ENCODE results near the gene ITGA1. TPM values are rescaled to one million over a fixed set of nuclear protein-coding genes. Genes with fewer than 3 reads are reported as not detected.
A peak's percentile ranks its signal among the peaks of the same experiment; 100 is the strongest.

Gene ITGA1
- polyA plus RNA-seq, 2 donors, result 5.3 to 7.7 TPM

GRCh38 chr5:52804981-52805380 lies 17.3 kb downstream of the ITGA1 start:
- H3K4me1 ChIP-seq (ENCODE audit: control insufficient read depth in 2 of 2, insufficient read depth in 2 of 2, low read length in 1 of 2), result peaks cover 2% of the 10 kb centered on the region in 2 donors

GRCh38 chr5:52805615-52806014 lies 17.9 kb downstream of the ITGA1 start:
- H3K9me3 ChIP-seq (ENCODE audit: control insufficient read depth in 2 of 2, insufficient read depth in 1 of 2, low read depth in 1 of 2, low read length in 1 of 2), result no peaks in the 10 kb centered on the region
- H3K27ac ChIP-seq (ENCODE audit: low read depth in 2 of 2, low read length in 1 of 2), result no peak overlapping the region
- peaks cover 0 to 4% of the 10 kb centered on the region in 2 donors for H3K36me3 ChIP-seq (ENCODE audit: control insufficient read depth in 2 of 2, insufficient read depth in 2 of 2, low read length in 1 of 2)
- WGBS, 2 donors, result 79 to 81% methylated on average over 2 of the region's 2 CpGs
- H3K4me3 ChIP-seq (ENCODE audit: low read depth in 1 of 2, low read length in 2 of 2), result no peak overlapping the region
- H3K4me1 ChIP-seq (ENCODE audit: control insufficient read depth in 2 of 2, insufficient read depth in 2 of 2, low read length in 1 of 2), result peaks cover 0 to 2% of the 10 kb centered on the region in 2 donors
- H3K27me3 ChIP-seq (ENCODE audit: control insufficient read depth in 1 of 2, insufficient read depth in 2 of 2, low read length in 2 of 2), result no peaks in the 10 kb centered on the region

More at GRCh38 chr5:52804981-52805380, 17.3 kb downstream of the ITGA1 start:
- Histone ChIP-seq H3K27ac (ENCODE audit: low read depth in 2 of 2, low read length in 1 of 2) (no peak overlapping the region), H3K27me3 (ENCODE audit: control insufficient read depth in 1 of 2, insufficient read depth in 2 of 2, low read length in 2 of 2) (no peaks in the 10 kb centered on the region), H3K4me3 (ENCODE audit: low read depth in 1 of 2, low read length in 2 of 2) (no peak overlapping the region), H3K9me3 (ENCODE audit: control insufficient read depth in 2 of 2, insufficient read depth in 1 of 2, low read depth in 1 of 2, low read length in 1 of 2) (no peaks in the 10 kb centered on the region), H3K36me3 (ENCODE audit: control insufficient read depth in 2 of 2, insufficient read depth in 2 of 2, low read length in 1 of 2) (peaks cover 0 to 4% of the 10 kb centered on the region in 2 donors)
- 75 to 78% methylated on average over 2 of the region's 2 CpGs for WGBS, 2 donors

GRCh38 chr5:52807037-52807436 lies 19.3 kb downstream of the ITGA1 start:
- Histone ChIP-seq H3K27me3 (ENCODE audit: control insufficient read depth in 1 of 2, insufficient read depth in 2 of 2, low read length in 2 of 2) (no peaks in the 10 kb centered on the region), H3K4me3 (ENCODE audit: low read depth in 1 of 2, low read length in 2 of 2) (no peak overlapping the region), H3K27ac (ENCODE audit: low read depth in 2 of 2, low read length in 1 of 2) (no peak overlapping the region), H3K9me3 (ENCODE audit: control insufficient read depth in 2 of 2, insufficient read depth in 1 of 2, low read depth in 1 of 2, low read length in 1 of 2) (no peaks in the 10 kb centered on the region), H3K36me3 (ENCODE audit: control insufficient read depth in 2 of 2, insufficient read depth in 2 of 2, low read length in 1 of 2) (peaks cover 0 to 3% of the 10 kb centered on the region in 2 donors), H3K4me1 (ENCODE audit: control insufficient read depth in 2 of 2, insufficient read depth in 2 of 2, low read length in 1 of 2) (peaks cover 0 to 2% of the 10 kb centered on the region in 2 donors)

DNA sequence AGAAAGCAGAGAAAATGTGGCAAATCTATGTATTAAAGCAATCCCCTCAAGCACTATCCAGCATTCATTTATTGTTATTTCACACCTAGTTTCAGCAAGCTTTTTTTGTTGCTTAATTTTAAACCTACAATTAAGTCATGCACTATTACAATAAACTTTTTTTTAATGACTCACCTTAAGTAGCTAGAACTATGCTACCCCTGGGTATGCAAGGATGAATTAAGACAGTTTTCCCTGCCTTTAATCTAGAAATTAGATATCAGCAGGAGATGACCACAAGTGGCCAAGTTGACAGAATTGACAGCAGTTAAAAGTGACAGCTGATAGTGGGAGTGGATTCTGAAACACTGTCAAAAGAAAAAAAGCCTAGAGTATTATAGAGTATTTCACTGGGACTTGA lies 20.0 kb downstream of the ITGA1 start:
- H3K9me3 ChIP-seq (ENCODE audit: control insufficient read depth in 2 of 2, insufficient read depth in 1 of 2, low read depth in 1 of 2, low read length in 1 of 2), result no peaks in the 10 kb centered on the region
- peaks cover 0 to 3% of the 10 kb centered on the region in 2 donors for H3K36me3 ChIP-seq (ENCODE audit: control insufficient read depth in 2 of 2, insufficient read depth in 2 of 2, low read length in 1 of 2)
- no peaks in the 10 kb centered on the region for H3K27me3 ChIP-seq (ENCODE audit: control insufficient read depth in 1 of 2, insufficient read depth in 2 of 2, low read length in 2 of 2)
- peaks cover 0 to 2% of the 10 kb centered on the region in 2 donors for H3K4me1 ChIP-seq (ENCODE audit: control insufficient read depth in 2 of 2, insufficient read depth in 2 of 2, low read length in 1 of 2)
- no peak overlapping the region for H3K27ac ChIP-seq (ENCODE audit: low read depth in 2 of 2, low read length in 1 of 2)
- no peak overlapping the region for H3K4me3 ChIP-seq (ENCODE audit: low read depth in 1 of 2, low read length in 2 of 2)

DNA sequence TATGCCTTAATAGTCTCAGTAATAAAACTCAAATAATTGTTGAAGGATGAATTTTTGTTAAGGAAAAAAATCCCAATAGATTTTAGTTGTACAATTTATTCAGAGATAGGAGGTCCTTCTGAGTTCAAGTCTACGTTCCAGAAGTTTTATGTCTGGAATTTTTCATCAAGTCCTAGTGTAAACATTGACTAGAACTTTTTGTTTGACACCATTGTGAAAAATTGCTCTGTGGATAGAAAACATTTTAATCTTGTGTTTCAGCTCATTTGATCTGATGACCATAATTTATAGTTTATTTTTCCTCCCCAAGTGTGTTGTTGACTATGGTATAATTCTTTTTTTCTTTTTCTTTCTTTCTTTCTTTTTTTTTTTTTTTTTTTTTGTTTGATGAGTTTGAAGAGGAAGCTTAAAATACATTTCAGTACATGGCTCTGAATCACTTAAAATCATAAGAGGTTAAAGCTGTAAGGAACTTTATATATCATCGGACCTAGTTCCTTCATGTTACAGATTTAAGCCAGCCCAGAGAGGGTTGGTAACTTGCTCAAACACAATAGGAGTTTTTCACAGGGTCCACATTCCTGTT lies 20.7 kb downstream of the ITGA1 start:
- H3K27ac ChIP-seq (ENCODE audit: low read depth in 2 of 2, low read length in 1 of 2), result peak overlapping the region in 1 of 2 donors; percentile 69
- WGBS, 2 donors, result 48 to 60% methylated on average over 2 of the region's 2 CpGs
- peaks cover 0 to 2% of the 10 kb centered on the region in 2 donors for H3K4me1 ChIP-seq (ENCODE audit: control insufficient read depth in 2 of 2, insufficient read depth in 2 of 2, low read length in 1 of 2)
- H3K27me3 ChIP-seq (ENCODE audit: control insufficient read depth in 1 of 2, insufficient read depth in 2 of 2, low read length in 2 of 2), result no peaks in the 10 kb centered on the region
- no peaks in the 10 kb centered on the region for H3K9me3 ChIP-seq (ENCODE audit: control insufficient read depth in 2 of 2, insufficient read depth in 1 of 2, low read depth in 1 of 2, low read length in 1 of 2)
- peaks cover 0 to 3% of the 10 kb centered on the region in 2 donors for H3K36me3 ChIP-seq (ENCODE audit: control insufficient read depth in 2 of 2, insufficient read depth in 2 of 2, low read length in 1 of 2)
- no peak overlapping the region for H3K4me3 ChIP-seq (ENCODE audit: low read depth in 1 of 2, low read length in 2 of 2)

DNA sequence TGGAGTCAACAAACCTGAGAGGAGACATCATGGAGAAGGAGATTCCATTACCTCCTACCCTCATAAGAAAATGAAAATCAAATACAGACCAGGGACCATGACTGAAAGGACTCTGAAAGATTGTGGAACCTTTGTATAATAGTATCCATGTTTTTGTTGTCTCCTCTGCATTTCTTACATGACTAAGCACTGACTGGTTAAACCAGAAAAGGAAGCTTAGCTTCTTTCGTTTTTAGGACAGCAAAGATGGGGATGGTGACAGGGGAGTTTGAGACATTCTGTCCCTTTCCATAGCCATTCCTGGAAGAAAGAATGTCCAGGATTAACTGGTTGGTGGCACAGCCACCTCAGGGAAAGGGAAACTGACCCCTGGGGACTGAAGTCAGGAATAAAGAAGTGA lies 22.2 kb downstream of the ITGA1 start:
- Histone ChIP-seq H3K9me3 (ENCODE audit: control insufficient read depth in 2 of 2, insufficient read depth in 1 of 2, low read depth in 1 of 2, low read length in 1 of 2) (no peaks in the 10 kb centered on the region), H3K4me1 (ENCODE audit: control insufficient read depth in 2 of 2, insufficient read depth in 2 of 2, low read length in 1 of 2) (peaks cover 0 to 2% of the 10 kb centered on the region in 2 donors), H3K4me3 (ENCODE audit: low read depth in 1 of 2, low read length in 2 of 2) (no peak overlapping the region), H3K27ac (ENCODE audit: low read depth in 2 of 2, low read length in 1 of 2) (peak overlapping the region; percentile 69 to 83), H3K36me3 (ENCODE audit: control insufficient read depth in 2 of 2, insufficient read depth in 2 of 2, low read length in 1 of 2) (no peaks in the 10 kb centered on the region), H3K27me3 (ENCODE audit: control insufficient read depth in 1 of 2, insufficient read depth in 2 of 2, low read length in 2 of 2) (no peaks in the 10 kb centered on the region)
- 28 to 52% methylated on average over 1 of the region's 1 CpG for WGBS, 2 donors

GRCh38 chr5:52810426-52810825 lies 22.7 kb downstream of the ITGA1 start:
- no peaks in the 10 kb centered on the region for H3K9me3 ChIP-seq (ENCODE audit: control insufficient read depth in 2 of 2, insufficient read depth in 1 of 2, low read depth in 1 of 2, low read length in 1 of 2)
- WGBS, 2 donors, result 34 to 96% methylated on average over 1 of the region's 1 CpG
- no peaks in the 10 kb centered on the region for H3K36me3 ChIP-seq (ENCODE audit: control insufficient read depth in 2 of 2, insufficient read depth in 2 of 2, low read length in 1 of 2)
- H3K27ac ChIP-seq (ENCODE audit: low read depth in 2 of 2, low read length in 1 of 2), result peak overlapping the region in 1 of 2 donors; percentile 69
- no peaks in the 10 kb centered on the region for H3K27me3 ChIP-seq (ENCODE audit: control insufficient read depth in 1 of 2, insufficient read depth in 2 of 2, low read length in 2 of 2)
- H3K4me1 ChIP-seq (ENCODE audit: control insufficient read depth in 2 of 2, insufficient read depth in 2 of 2, low read length in 1 of 2), result peaks cover 0 to 2% of the 10 kb centered on the region in 2 donors
- no peak overlapping the region for H3K4me3 ChIP-seq (ENCODE audit: low read depth in 1 of 2, low read length in 2 of 2)

GRCh38 chr5:52811067-52811749 lies 23.5 kb downstream of the ITGA1 start:
- peaks cover 0 to 2% of the 10 kb centered on the region in 2 donors for H3K4me1 ChIP-seq (ENCODE audit: control insufficient read depth in 2 of 2, insufficient read depth in 2 of 2, low read length in 1 of 2)
- 62 to 74% methylated on average over 3 of the region's 3 CpGs for WGBS, 2 donors
- H3K27ac ChIP-seq (ENCODE audit: low read depth in 2 of 2, low read length in 1 of 2), result no peak overlapping the region

GRCh38 chr5:52814352-52815148 lies 26.8 kb downstream of the ITGA1 start:
- peaks cover 0 to 3% of the 10 kb centered on the region in 2 donors for H3K4me1 ChIP-seq (ENCODE audit: control insufficient read depth in 2 of 2, insufficient read depth in 2 of 2, low read length in 1 of 2)
- WGBS, 2 donors, result 67 to 68% methylated on average over 4 of the region's 4 CpGs
- no peak overlapping the region for H3K4me3 ChIP-seq (ENCODE audit: low read depth in 1 of 2, low read length in 2 of 2)

More at GRCh38 chr5:52811067-52811749, 23.5 kb downstream of the ITGA1 start:
- Histone ChIP-seq H3K36me3 (ENCODE audit: control insufficient read depth in 2 of 2, insufficient read depth in 2 of 2, low read length in 1 of 2) (no peaks in the 10 kb centered on the region), H3K27me3 (ENCODE audit: control insufficient read depth in 1 of 2, insufficient read depth in 2 of 2, low read length in 2 of 2) (no peaks in the 10 kb centered on the region), H3K4me3 (ENCODE audit: low read depth in 1 of 2, low read length in 2 of 2) (no peak overlapping the region), H3K9me3 (ENCODE audit: control insufficient read depth in 2 of 2, insufficient read depth in 1 of 2, low read depth in 1 of 2, low read length in 1 of 2) (no peaks in the 10 kb centered on the region)

More at GRCh38 chr5:52814352-52815148, 26.8 kb downstream of the ITGA1 start:
- H3K36me3 ChIP-seq (ENCODE audit: control insufficient read depth in 2 of 2, insufficient read depth in 2 of 2, low read length in 1 of 2), result no peaks in the 10 kb centered on the region
- no peak overlapping the region for H3K27ac ChIP-seq (ENCODE audit: low read depth in 2 of 2, low read length in 1 of 2)
- H3K9me3 ChIP-seq (ENCODE audit: control insufficient read depth in 2 of 2, insufficient read depth in 1 of 2, low read depth in 1 of 2, low read length in 1 of 2), result no peaks in the 10 kb centered on the region
- no peaks in the 10 kb centered on the region for H3K27me3 ChIP-seq (ENCODE audit: control insufficient read depth in 1 of 2, insufficient read depth in 2 of 2, low read length in 2 of 2)
